ENCODE measurements around the gene CD200R1.

GRCh38 chr3:112980080-112980479, 5.2 kb upstream of the CD200R1 start:
- no peak for TF ChIP-seq GABPA (IDR thresholded peaks at IDR 0.05; ENCODE audit: borderline replicate concordance, insufficient read depth, low read length)
- TF ChIP-seq TEAD4 (IDR thresholded peaks at IDR 0.05; ENCODE audit: low read depth, low read length): no peak
- TF ChIP-seq RBBP5 (IDR thresholded peaks at IDR 0.05; ENCODE audit: borderline replicate concordance, low read depth, low read length): no peak
- TF ChIP-seq SP1 (IDR thresholded peaks at IDR 0.05; ENCODE audit: low read depth, low read length): no peak
- no peak for TF ChIP-seq JUND (IDR thresholded peaks at IDR 0.05; ENCODE audit: low read length)
- no peak for TF ChIP-seq TAF1 (IDR thresholded peaks at IDR 0.05; ENCODE audit: low read depth, low read length)
